Right lobe of liver (tissue), 4 donors: Measurements from ENCODE around the gene DTNB.

Source experiments
- CTCF ChIP-seq, 4 donors: fragments of 200-600 bp in 3 of 4; fragments of 450-650 bp in 1 of 4; IDR thresholded peaks; one replicate each; pipeline versions ENCODE4 v1.5.1 to v1.8.0; 2016 to 2022; ENCODE audit warnings: antibody characterized with exemption in 4 of 4, mild to moderate bottlenecking in 2 of 4
- POLR2A ChIP-seq: fragments of 450-650 bp; IDR thresholded peaks from one replicate; pipeline ENCODE4 v1.6.1; 2017; ENCODE audit warnings: antibody characterized with exemption, mild to moderate bottlenecking
- donor health status: DM: no; HTN: no; CAD: no.
- donor health status: DM: no; HTN: no; CAD: no.
- donor health status: DM: no; HTN: yes; CAD: no.

- TF ChIP-seq POLR2A = no peak
- no peak for TF ChIP-seq CTCF (IDR thresholded peaks at IDR 0.05)
These were observed 18.8 kb upstream of the DTNB start for GRCh38 chr2:25692143-25692542.
